NCI-H510A (cell line): ENCODE data around the gene SPIRE2.
A peak's percentile ranks its signal among the peaks of the same experiment; 100 is the strongest.
"Not testable (repeated sequence)": the region's sequence is repeated elsewhere in the genome, so short reads cannot be mapped to it uniquely, and the experiment has no call there.

ENCODE experiments used
- DNase-seq: peaks from one replicate; lab custom pipeline; 2025; lab: John Stamatoyannopoulos, UW

SPIRE2 gene

GRCh38 chr16:89806589-89807193, 21.6 kb upstream of the SPIRE2 start:
- not testable (repeated sequence) for DNase-seq

DNA sequence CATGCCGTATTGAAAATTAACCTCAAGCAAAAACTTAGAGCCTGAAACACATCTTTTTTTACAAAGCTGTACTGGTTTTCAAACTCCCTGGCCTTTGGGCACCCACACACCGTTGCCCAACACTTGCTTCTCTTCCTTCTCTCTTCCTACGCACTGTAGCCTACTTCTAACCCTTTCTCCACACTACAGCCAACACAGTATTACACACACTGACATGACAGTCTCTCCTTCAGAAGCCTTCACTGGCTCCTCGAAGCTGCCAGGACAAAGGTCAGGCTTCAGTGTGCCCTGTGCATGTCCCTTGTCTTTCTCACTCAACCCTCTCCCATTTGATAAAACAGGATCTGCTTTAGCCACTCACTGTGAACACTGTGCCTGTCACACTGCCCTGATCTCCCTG, 19.8 kb upstream of the SPIRE2 start:
- DNase-seq: no peak

- DNase-seq: peak; percentile 35
Measured at GRCh38 chr16:89811321-89811720, 17.0 kb upstream of the SPIRE2 start.

- no peak for DNase-seq
Measured at GRCh38 chr16:89815639-89816348, 12.5 kb upstream of the SPIRE2 start.

GRCh38 chr16:89818851-89819403, 9.3 kb upstream of the SPIRE2 start:
- not testable (repeated sequence) for DNase-seq

DNA sequence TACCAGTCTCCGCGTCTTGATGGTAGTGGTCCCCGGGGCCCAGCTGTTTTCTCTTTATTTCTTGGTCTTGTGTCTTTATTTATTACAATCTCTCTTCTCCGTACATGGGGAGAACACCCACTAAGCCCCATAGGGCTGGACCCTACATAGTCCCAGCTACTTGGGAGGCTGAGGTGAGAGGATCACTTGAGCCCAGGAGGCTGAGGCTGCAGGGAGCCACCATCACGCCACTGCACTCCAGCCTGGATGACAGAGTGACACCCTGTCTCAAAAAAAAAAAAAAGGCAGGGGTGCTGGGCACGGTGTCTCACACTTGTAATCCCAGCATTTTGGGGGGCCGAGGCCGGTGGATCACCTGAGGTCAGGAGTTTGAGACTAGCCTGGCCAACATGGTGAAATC, 8.8 kb upstream of the SPIRE2 start:
- DNase-seq: not testable (repeated sequence)

DNA sequence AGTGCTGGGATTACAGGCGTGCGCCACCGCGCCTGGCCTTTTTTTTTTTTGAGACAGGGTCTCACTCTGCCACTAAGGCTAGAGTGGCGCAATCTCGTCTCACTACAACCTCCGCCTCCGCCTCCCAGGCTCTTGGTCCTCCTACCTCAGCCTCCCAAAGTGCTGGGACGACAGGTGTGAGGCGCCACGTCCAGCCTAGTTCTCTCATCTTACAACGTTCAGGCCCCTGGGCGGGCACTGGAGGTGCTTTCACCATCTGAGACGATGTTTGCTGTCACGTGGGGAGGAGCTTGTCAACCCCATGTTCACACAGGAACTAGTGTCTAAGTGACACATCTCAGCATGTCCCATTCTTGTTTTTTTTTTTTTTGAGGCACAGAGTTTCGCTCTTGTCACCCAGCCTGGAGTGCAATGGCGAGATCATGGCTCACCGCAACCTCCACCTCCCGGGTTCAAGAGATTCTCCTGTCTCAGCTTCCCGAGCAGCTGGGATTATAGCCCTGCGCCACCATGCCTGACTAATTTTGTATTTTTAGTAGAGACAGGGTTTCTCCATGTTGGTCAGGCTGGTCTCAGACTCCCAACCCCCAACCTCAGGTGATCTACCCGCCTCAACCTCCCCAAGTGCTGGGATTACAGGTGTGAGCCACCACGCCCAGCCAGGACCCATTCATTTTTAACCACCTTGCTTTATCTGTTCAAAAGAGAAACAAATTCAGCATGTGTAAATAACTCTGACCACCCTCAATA, 6.7 kb upstream of the SPIRE2 start:
- DNase-seq: no peak

- no peak for DNase-seq
Measured at GRCh38 chr16:89822188-89823086, 5.8 kb upstream of the SPIRE2 start.

DNA sequence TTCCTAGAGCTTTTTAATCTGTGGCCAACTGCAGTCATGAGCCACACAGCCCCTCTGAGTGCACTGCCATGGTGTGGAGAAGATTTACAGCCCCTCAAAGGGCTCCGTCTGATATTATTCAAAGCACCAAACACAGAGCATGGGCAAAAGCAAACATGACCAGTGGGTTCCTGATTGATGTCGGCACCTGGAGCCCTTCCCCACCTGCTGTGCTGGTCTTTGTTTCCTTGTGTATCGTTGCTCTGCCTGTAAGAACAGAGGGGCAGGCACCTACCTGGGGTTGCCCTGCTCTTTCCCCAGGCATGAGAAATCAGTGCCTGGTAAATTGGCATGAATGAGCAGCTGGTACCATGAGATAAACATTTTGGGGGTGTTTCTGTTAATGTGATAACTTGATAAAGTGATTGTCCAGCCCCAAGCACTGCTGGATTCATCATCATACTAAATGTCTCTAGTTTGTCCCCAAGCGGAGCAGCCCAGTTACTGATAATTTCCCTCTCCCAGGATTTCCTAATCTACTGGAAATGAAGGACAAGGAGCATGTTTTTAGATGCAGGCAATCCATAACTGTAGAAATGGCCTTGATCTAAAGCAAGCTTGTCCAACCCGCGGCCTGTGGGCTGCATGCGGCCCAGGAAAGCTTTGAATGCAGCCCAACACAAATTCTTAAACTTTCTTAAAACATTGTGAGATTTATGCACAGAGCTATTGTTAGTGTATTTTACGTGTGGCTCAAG, 5.0 kb upstream of the SPIRE2 start:
- DNase-seq: peak; percentile 50

DNA sequence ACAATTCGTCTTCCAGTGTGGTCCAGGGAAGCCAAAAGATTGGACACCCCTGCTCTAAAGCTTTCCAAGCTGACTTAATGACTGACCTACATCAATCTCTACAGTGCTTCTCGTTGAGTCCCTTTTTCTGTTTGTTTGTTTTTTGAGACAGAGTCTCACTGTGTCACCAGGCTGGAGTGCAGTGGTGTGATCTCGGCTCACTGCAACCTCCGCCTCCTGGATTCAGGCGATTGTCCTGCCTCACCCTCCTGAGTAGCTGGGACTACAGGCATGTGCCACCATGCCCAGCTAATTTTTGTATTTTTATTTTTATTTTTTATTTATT, 4.5 kb upstream of the SPIRE2 start:
- DNase-seq: not testable (repeated sequence)

GRCh38 chr16:89826531-89827382, 1.5 kb upstream of the SPIRE2 start:
- no peak for DNase-seq

DNA sequence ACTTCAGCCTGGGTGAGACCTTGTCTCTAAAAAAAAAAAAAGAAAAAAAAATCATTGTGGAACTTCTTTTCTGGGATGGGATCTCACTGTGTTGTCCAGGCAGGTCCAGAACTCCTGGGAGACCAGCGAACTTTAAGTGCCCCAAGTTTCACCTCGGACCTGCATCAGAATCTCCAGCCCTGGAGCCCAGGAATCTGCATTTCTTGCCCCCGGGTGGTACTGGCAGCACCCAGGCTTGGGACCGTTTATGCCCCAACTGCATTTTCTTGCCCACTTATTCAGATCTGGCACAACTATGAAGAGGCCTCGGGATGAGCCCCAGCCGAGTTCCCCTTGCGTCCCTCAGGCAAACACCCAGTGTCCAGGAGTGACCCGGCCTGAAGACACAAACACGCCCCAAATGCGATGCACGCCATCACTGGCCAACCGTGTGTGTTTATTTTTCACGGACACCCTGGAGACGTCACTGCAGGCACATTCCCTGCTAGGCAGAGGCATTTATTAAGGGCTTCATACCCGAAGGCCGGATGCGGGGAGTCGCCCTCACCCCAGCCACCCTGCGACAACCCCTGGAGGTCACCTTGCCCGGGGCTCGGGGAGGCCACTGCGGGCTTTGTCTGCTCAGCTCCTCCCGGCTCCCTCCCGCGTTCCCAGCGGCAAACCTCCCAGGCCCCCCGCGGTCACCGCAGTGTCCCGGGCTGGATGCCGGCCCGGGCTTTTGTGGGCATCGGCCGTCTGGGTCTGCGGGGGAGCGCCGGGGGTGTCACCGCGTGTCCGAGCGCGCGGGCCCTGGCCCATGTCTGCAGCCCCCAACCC, 684 bp upstream of the SPIRE2 start:
- DNase-seq: no peak

DNA sequence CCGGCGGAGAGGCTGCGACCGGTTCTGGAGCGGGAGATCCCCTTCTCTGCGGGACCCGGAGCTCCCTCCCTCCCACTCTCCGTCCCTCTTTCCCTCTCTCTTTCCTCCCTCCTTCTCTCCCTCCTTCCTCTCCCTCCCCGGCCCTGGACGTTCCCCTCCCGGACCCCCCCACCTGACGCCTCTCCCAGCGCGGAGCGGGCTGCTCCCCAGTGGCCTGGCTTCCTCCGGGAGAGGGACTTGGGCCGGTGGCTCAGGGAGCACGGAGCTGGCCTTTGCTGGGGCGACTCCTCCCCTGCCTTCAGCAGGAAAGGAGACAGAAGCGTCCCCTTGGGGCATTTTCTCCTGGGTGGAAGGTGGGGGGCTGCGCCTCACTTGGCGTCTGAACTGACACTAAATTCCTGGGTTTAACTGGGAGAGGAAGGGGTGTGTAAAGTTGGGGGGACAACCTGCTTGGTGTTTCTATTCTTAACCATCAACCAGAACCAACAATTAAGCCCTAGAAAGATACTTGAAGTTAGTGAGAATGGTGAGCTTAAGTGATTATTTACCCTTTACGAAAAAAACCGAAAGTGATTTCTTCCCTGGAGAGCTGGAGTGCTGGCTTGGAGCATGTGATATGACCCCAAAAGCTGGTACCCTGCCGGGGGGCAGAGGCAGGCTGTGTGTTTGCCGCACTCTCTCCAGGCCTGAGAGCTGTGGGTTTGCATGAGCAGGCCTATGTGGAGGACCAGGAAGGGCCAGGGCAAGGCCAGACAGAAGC, 775 bp downstream of the SPIRE2 start:
- DNase-seq: no peak

DNA sequence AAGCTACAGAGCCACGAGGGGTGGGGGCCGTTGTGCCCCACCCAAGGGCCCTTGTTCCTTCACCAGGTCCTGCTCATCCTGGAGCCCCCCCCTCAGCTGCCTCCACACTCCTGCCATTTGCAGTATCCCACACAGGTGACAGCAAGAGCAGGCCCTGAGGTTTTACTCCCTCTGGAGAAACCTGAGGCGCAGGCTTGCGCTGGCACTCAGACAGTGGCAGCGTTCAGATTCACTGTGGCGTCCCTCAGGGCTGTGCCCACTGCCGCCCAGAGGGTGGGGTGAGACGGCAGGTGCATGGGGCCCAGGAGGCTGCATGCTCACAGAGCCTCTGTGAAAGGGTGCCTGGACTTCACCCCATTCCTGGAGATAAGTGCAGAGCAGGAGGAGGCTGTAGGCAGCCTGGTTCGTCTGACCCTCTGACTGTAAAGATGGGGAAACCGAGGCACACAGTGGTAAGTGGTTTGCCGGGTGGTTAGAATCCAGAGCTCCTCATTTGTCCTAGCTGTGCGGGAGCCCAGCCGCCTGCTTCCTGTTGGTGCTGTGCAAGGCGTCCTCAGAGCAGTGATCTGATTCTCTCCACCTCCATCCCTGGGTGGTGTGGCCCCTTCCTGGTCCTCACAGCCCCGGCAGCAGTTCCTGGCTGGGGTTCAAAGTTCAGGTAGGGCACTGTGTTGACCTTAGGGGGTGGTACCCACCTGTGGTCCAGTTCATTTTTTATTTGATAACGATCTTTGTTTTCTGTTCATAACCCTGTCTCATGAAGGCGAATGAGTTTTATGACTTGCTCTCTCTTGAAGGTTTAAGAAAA, 1.6 kb downstream of the SPIRE2 start:
- DNase-seq: no peak

- DNase-seq: no peak
Measured at GRCh38 chr16:89831810-89832328, 3.6 kb downstream of the SPIRE2 start.

DNA sequence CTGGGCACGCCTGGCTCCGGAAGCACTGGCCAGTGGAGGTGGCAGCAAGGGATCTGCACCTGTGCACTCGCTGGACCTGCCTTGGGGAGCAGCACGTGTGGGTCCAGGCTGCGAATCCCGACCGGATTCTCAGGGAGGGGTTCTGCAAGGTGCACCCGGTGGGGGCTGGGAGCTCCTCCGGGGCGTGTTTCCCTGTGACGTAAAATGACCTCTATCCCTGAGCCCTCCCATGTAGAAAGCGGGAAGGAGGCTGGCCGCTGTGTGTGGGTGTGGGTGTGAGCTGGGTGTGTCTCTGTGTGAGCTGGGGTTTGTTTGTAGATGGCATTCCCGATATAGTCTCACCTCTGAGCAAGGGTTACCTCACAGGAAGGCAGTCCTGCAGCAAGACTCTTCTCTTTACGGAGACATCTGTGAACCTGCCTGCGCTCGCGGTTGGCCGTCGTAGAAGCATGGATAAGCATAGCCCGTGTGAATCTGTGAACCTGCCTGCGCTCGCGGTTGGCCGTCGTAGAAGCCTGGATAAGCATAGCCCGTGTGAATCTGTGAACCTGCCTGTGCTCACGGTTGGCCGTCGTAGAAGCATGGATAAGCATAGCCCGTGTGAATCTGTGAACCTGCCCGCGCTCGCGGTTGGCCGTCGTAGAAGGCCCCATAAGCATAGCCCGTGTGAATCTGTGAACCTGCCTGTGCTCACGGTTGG, 5.5 kb downstream of the SPIRE2 start:
- DNase-seq: not testable (repeated sequence)

DNA sequence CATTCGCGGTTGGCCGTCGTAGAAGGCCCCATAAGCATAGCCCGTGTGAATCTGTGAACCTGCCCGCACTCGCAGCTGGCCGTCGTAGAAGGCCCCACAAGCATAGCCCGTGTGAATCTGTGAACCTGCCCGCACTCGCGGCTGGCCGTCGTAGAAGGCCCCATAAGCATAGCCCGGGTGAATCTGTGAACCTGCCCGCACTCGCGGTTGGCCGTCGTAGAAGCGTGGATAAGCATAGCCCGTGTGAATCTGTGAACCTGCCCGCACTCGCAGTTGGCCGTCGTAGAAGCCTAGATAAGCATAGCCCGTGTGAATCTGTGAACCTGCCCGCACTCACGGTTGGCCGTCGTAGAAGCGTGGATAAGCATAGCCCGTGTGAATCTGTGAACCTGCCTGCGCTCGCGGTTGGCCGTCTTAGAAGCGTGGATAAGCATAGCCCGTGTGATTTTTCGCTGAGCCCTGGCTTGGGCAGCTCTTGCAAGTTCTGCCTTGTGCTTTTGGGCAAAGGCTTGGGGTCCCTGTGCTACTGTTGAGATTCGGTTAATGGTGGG, 6.6 kb downstream of the SPIRE2 start:
- not testable (repeated sequence) for DNase-seq
